IPS-18c (cell line): ENCODE data around the gene CPA5.

ENCODE experiments used
- H3K4me3 ChIP-seq: 2 replicates; pipeline ENCODE4 v1.7.0; 2013; ENCODE audit warnings: low read depth, mild to moderate bottlenecking, low read length, moderate library complexity; ENCODE audit not compliant: insufficient read depth
- H3K9me3 ChIP-seq: one replicate; pipeline ENCODE4 v1.6.1; 2013; ENCODE audit warnings: mild to moderate bottlenecking, low read length, moderate library complexity; ENCODE audit not compliant: control insufficient read depth, insufficient read depth

The CPA5 gene

DNA sequence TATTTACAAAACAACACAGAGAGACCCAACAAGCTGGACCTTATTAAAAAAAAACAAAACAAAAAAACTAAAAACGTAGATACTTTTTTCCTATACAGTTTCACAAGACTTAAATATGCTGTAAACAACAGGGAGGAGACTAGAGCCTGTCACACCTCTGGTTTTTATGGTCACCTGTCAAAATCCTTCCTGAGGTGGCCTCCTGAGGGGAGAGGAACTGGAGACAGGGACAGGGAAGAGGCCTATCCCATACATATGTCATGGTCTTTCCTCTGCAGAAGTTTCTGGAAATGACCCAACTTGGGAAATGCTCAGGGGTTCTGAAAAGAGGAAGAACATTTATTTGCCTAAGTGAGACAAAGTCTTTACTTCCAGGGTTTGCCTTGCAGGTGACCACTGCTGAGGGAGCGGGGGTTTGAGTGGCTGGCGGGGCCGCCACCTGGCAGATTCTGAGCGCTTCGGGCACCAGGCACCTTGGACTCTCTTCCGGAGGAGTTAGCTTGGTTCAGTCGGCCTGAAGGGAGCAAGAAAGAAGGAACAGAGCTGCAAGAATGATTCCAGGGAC, 54.0 kb downstream of the CPA5 start:
- Histone ChIP-seq H3K4me3 (no peak overlapping the region), H3K9me3 (no peaks in the 10 kb centered on the region)

DNA sequence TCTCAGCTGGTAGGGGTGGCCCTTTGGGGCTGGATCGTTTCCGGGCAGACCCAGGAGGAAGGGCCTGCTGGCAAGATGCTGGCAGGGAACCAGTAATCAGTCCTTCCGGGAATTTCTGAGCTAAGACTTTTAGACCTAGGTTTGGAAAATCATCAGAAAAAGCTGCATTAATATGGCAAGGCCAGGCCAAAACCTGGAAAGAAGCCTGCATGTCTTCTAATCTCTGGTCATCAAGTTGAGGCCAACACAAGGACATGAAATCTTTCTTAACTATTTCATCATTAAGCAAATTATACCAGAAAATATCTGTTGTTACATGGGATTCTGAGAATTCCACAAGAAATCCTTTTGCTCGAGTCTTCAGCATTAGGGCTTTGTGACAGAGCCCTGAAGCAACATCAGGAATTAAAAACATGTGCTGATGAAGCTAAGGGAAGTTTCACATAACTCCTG, 55.5 kb downstream of the CPA5 start:
- no peaks in the 10 kb centered on the region for H3K9me3 ChIP-seq
- no peak overlapping the region for H3K4me3 ChIP-seq

- H3K9me3 ChIP-seq: no peaks in the 10 kb centered on the region
- no peak overlapping the region for H3K4me3 ChIP-seq
Observed at GRCh38 chr7:130401101-130401500, 56.5 kb downstream of the CPA5 start.

DNA sequence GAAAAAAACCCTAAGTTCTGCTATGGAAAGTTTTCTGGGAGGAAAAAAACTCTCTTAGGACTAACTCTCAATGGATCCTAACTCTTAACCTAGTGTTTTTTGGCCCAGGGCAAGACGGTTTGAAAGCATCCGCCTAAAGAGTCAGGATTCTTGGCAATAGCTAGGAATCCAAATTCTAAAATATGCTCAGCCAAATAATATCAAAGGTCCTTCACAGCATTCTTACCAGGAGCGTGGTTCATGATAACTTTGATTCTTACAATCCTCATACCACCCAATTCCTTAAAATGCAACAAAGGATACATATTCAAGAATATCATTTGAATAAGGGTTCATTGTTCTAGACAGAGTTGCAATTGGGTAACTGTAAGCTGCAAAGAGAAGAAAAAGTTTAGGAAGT, 57.0 kb downstream of the CPA5 start:
- H3K4me3 ChIP-seq: no peak overlapping the region
- no peaks in the 10 kb centered on the region for H3K9me3 ChIP-seq

DNA sequence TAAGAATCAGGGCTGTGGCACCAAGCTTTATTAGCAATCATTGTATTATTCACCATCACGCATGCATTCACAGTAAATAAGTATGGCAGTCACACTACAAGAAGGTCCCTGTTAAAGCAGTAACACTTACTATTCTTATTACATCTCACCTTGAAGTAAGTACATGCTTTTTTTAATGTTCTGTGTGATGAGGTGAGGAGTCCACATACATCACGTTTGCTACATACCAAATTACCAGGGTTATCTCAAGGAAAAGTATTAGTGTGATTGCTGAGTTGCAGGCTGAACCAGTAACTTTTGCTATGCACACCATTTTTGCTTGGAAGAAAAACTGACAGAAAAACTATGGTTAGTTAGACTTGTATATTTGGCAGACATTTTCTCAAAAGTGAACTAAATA, 60.4 kb downstream of the CPA5 start:
- no peak overlapping the region for H3K4me3 ChIP-seq
- H3K9me3 ChIP-seq: no peaks in the 10 kb centered on the region

DNA sequence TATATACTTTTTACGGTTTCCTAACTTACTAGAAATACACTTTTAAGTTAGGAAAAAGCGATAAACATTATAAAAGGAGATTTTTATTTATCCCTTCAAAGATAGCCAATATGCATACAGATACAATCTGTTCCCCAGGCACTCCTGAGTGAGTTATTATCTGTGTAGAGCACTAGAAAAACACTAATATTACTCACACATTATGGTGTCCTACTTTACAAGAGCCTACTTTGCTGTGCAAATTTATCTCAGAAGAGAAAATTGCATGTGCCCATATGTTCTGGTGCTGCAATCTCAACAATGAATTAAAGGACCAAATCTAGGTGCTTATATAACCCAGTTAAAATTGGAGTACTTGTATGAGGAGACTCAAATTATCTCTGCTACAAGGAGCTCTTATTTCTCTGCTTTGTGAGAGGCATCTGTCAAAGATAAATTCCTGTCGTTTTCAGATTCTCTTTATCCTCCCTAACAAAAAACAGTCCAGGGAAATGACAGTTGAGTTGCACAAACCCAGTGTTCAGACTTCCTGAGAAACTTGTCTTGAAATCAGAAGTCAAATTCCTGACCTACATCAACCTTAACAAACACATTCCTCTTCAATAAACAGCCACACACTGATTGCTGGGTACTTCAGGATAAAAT, 64.6 kb downstream of the CPA5 start:
- no peak overlapping the region for H3K4me3 ChIP-seq
- no peaks in the 10 kb centered on the region for H3K9me3 ChIP-seq

DNA sequence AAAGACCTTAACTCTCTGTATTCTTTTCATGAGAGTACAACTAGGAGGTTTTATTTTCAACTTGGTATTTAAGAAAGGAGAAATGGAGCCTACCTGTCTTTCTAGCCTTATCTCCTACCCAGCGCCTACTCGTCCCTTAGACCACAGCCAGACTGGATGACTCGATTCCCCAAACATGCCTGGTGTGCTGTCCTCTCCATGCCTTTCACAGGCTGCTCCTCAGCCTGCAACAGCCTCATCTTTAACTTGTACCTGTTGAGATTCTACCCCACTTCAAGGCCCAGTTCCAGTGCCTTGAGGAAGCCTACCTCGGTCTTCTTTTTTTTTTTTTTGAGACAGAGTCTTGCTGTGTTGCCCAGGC, 65.1 kb downstream of the CPA5 start:
- H3K4me3 ChIP-seq: no peak overlapping the region
- H3K9me3 ChIP-seq: no peaks in the 10 kb centered on the region

- Histone ChIP-seq H3K9me3 (no peaks in the 10 kb centered on the region), H3K4me3 (no peak overlapping the region)
Observed at GRCh38 chr7:130410868-130411541, 66.4 kb downstream of the CPA5 start.

DNA sequence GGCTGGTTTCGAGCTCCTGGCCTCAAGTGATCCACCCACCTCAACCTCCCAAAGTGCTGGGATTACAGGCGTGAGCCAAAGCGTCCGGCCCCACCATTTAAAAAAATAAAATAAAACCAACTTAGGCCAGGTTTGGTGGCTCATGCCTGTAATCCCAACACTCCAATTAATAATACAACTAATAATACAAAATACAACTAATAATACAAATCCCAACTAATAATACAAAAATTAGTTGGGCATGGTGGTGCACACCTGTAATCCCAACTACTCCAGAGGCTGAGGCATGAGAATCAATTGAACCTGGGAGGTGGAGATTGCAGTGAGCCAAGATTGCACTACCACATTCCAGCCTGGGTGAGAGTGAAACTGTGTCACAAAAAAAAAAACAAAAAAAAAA, 68.6 kb downstream of the CPA5 start:
- Histone ChIP-seq H3K9me3 (no peaks in the 10 kb centered on the region), H3K4me3 (no peak overlapping the region)

DNA sequence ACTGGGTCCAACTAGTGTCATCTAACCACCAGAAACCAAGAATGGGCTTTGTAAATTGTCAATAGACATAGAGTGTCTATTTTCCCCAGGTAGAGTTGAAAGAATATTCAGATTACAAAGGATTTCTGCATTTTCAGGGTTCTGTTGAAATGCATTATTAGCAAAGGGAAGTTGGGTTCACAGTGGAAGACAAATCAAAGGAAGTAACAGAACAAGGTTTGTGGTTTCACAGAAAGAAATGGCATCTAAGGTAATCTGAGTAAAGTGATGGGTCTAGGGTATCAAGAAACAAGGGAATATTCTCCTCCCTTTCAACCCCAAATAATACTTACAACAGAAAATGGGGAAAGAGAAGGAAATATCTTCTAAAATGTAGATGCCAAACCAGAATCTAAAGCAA, 70.4 kb downstream of the CPA5 start:
- Histone ChIP-seq H3K9me3 (no peaks in the 10 kb centered on the region), H3K4me3 (no peak overlapping the region)

GRCh38 chr7:130417213-130417612, 72.6 kb downstream of the CPA5 start:
- Histone ChIP-seq H3K4me3 (no peak overlapping the region), H3K9me3 (no peaks in the 10 kb centered on the region)

- H3K4me3 ChIP-seq: no peak overlapping the region
Observed at GRCh38 chr7:130418306-130418705, 73.7 kb downstream of the CPA5 start.

More at GRCh38 chr7:130418306-130418705, 73.7 kb downstream of the CPA5 start:
- H3K9me3 ChIP-seq: no peaks in the 10 kb centered on the region
